Measurements from ENCODE around the gene KLF17. TPM values are rescaled to one million over a fixed set of nuclear protein-coding genes. Genes with fewer than 3 reads are reported as not detected.
"Not testable (repeated sequence)": the region's sequence is repeated elsewhere in the genome, so short reads cannot be mapped to it uniquely, and the experiment has no call there.

KLF17 gene
- total RNA-seq, 4 donors from 2014 or later, result not detected

DNA sequence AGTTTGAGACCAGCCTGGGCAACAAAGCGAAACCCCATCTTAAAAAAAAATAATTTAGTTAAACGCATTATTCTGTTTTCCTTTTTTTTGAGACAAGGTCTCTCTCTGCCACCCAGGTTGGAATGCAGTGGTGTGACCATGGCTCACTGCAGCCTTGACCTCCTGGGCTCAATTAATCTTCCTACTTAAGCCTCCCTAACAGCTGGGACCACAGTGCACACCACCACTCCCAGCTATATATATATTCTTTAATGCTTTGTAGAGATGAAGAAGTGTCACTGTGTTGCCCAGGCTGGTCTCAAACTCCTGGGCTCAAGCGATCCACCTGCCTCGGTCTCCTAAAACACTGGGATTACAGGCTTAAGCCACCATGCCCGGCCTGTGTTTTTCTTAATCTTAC, 7.7 kb upstream of the KLF17 start:
- intact Hi-C loops (cut with DNase I; ENCODE audit: low total_unique reads), result no loop called here
- H3K4me3 ChIP-seq (ENCODE audit: low read depth, poor library complexity, severe bottlenecking), result no peak overlapping the region
- DNase-seq (ENCODE audit: low spot score in 2 of 2), result no peak
- 94 to 98% methylated on average over 5 of the region's 5 CpGs for WGBS, 2 donors
- no peak for TF ChIP-seq POLR2A (IDR thresholded peaks at IDR 0.05)
- TF ChIP-seq, protein P1, sequence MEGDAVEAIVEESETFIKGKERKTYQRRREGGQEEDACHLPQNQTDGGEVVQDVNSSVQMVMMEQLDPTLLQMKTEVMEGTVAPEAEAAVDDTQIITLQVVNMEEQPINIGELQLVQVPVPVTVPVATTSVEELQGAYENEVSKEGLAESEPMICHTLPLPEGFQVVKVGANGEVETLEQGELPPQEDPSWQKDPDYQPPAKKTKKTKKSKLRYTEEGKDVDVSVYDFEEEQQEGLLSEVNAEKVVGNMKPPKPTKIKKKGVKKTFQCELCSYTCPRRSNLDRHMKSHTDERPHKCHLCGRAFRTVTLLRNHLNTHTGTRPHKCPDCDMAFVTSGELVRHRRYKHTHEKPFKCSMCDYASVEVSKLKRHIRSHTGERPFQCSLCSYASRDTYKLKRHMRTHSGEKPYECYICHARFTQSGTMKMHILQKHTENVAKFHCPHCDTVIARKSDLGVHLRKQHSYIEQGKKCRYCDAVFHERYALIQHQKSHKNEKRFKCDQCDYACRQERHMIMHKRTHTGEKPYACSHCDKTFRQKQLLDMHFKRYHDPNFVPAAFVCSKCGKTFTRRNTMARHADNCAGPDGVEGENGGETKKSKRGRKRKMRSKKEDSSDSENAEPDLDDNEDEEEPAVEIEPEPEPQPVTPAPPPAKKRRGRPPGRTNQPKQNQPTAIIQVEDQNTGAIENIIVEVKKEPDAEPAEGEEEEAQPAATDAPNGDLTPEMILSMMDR (IDR thresholded peaks at IDR 0.05), result no peak

DNA sequence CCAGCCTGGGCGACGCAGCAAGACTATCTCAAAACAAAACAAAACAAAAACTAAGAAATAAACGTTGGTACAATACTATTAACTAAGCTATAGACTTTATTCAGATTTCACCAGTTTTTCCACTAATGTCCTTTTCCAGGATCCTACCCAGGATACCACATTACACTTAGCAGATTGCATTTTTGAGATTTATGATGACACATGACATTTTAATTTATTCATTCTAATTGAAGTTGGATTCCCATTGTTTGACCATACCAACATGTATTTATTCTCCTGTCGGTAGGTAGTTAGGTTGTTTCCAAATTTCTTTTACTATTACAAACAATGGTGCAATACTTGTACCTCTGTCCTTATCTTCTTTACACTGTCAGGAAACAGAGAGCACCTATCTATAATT, 6.8 kb upstream of the KLF17 start:
- no peak overlapping the region for H3K4me3 ChIP-seq (ENCODE audit: low read depth, poor library complexity, severe bottlenecking)
- DNase-seq (ENCODE audit: low spot score in 2 of 2), result no peak
- intact Hi-C loops (cut with DNase I; ENCODE audit: low total_unique reads), result no loop called here
- TF ChIP-seq POLR2A (IDR thresholded peaks at IDR 0.05), result no peak
- TF ChIP-seq, protein P1 (IDR thresholded peaks at IDR 0.05), result no peak
- 80 to 83% methylated on average over 4 of the region's 4 CpGs for WGBS, 2 donors

DNA sequence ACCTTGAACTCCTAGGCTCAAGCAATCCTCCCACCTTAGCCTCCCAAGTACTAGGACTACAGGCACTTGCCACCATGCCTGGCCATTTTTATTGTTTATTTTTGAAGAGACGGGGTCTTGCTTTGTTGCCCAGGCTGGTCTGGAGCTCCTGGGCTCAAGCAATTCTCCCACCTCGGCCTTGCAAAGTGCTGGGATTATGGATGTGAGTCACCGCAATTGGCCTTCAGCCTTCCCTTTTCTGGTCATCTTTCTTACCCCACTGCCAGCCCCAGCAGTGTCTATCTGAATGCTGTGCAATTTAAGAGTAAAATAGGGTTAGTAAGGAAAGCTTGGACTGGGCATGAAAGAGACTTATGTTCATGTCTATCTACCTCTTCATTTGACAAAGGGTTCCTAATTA, 6.1 kb upstream of the KLF17 start:
- no peak overlapping the region for H3K4me3 ChIP-seq (ENCODE audit: low read depth, poor library complexity, severe bottlenecking)
- intact Hi-C loops (cut with DNase I; ENCODE audit: low total_unique reads), result no loop called here
- 75 to 89% methylated on average over 3 of the region's 3 CpGs for WGBS, 2 donors
- DNase-seq (ENCODE audit: low spot score in 2 of 2), result no peak
- no peak for TF ChIP-seq POLR2A (IDR thresholded peaks at IDR 0.05)
- TF ChIP-seq, protein P1 (IDR thresholded peaks at IDR 0.05), result no peak

DNA sequence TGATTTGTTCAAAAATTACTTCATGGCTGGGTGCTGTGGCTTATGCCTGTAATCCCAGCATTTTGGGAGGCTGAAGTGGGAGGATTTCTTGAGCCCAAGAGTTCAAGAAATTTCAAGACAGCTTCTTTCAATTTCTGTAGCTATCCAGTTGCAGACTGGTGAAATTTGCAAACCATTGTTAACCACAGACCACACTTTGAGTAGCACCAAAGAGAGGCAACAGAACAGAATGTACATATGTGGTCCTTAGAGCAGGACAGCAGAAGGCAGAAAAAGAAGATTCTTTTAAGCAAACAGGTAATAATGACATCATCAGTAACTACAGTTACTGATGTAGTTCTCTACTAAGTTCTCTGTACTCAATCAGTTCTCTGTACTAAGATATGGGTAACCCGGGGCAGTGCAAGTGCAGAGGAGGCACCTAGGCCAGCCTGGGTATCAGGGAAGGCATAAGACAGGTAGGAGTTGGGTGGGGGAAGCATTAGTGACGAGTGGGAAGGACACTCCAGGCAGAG, 5.5 kb upstream of the KLF17 start:
- TF ChIP-seq POLR2A (IDR thresholded peaks at IDR 0.05), result no peak
- TF ChIP-seq, protein P1 (IDR thresholded peaks at IDR 0.05), result no peak
- no peak overlapping the region for H3K4me3 ChIP-seq (ENCODE audit: low read depth, poor library complexity, severe bottlenecking)
- DNase-seq (ENCODE audit: low spot score in 2 of 2), result no peak
- 65 to 67% methylated on average over 2 of the region's 2 CpGs for WGBS, 2 donors
- intact Hi-C loops (cut with DNase I; ENCODE audit: low total_unique reads), result no loop called here

DNA sequence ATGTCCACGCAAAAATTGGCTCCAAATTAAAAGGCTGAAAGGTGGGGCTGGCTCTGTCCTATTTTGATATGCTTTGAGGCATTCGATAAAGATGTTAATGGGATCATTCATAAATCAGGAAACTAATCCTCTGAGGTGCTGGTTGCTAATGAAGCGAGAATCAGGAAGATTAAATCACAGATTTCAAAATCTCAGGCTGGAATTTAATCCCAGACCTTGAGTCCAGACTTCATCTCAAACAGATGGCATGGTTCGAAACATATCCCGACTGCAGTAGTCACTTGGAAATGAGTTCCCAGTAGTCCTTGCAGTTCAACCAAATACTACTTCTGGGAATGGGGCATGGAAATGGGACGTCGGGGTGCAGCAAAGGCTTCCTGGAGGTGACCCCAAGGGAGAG, 4.5 kb upstream of the KLF17 start:
- H3K4me3 ChIP-seq (ENCODE audit: low read depth, poor library complexity, severe bottlenecking), result no peak overlapping the region
- no peak for DNase-seq (ENCODE audit: low spot score in 2 of 2)
- no peak for TF ChIP-seq POLR2A (IDR thresholded peaks at IDR 0.05)
- TF ChIP-seq, protein P1 (IDR thresholded peaks at IDR 0.05), result no peak
- intact Hi-C loops (cut with DNase I; ENCODE audit: low total_unique reads), result no loop called here
- 80 to 86% methylated on average over 7 of the region's 7 CpGs for WGBS, 2 donors

DNA sequence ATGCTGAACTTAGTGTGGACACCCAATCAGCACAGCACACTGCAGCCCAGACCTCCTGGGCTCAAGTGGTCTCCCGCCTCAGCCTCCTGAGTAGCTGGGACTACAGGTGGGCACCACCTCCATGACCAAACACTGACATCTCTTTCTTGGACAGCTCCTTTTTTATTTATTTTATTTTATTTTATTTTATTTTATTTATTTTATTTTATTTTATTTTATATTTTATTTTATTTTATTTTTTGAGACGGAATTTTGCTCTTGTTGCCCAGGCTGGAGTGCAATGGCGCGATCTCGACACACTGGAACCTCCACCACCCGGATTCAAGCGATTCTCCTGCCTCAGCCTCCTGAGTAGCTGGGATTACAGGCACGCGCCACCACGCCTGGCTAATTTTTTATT, 1.3 kb upstream of the KLF17 start:
- DNase-seq (ENCODE audit: low spot score in 2 of 2); H3K4me3 ChIP-seq (ENCODE audit: low read depth, poor library complexity, severe bottlenecking); intact Hi-C loops (cut with DNase I; ENCODE audit: low total_unique reads): not testable (repeated sequence)
- WGBS, 2 donors, result 98% methylated on average over 10 of the region's 10 CpGs

All from lower leg skin (tissue), 4 donors.